Neural progenitor cell (in vitro differentiated cells): ENCODE measurements around the gene POLE. TPM values are rescaled to one million over a fixed set of nuclear protein-coding genes. Genes with fewer than 3 reads are reported as not detected.

Experiments
- DNase-seq: peaks from one replicate; pipeline ENCODE4 v3.0.0-alpha.2; 2016; ENCODE audit warnings: low spot score
- H2AFZ ChIP-seq: fragments of 200-600 bp; sonication (generic); replicated peaks from 2 replicates; pipeline ENCODE4 v1.6.1; 2016; ENCODE audit warnings: antibody characterized with exemption
- H3F3A ChIP-seq: fragments of 200-600 bp; sonication (generic); 2 replicates; pipeline ENCODE4 v1.6.1; 2016; ENCODE audit warnings: antibody characterized with exemption, low read depth
- H3K27ac ChIP-seq: fragments of 200-600 bp; sonication (generic); 2 replicates; pipeline ENCODE4 v1.5.1; 2016; ENCODE audit warnings: mild to moderate bottlenecking
- H3K27me3 ChIP-seq: fragments of 200-600 bp; sonication (generic); 2 replicates; pipeline ENCODE4 v1.6.1; 2016; ENCODE audit warnings: mild to moderate bottlenecking, moderate library complexity
- H3K36me3 ChIP-seq: fragments of 200-600 bp; sonication (generic); 2 replicates; pipeline ENCODE4 v1.5.1; 2016
- H3K4me1 ChIP-seq: fragments of 200-600 bp; sonication (generic); 2 replicates; pipeline ENCODE4 v1.6.1; 2016; ENCODE audit warnings: mixed run types
- H3K4me2 ChIP-seq: fragments of 200-600 bp; sonication (generic); 2 replicates; pipeline ENCODE4 v1.6.1; 2016
- H3K4me3 ChIP-seq: fragments of 200-600 bp; sonication (generic); 2 replicates; pipeline ENCODE4 v1.5.1; 2016
- H3K79me2 ChIP-seq: fragments of 200-600 bp; sonication (generic); 2 replicates; pipeline ENCODE4 v1.6.1; 2016; ENCODE audit warnings: low read depth
- H3K9ac ChIP-seq: fragments of 200-600 bp; sonication (generic); 2 replicates; pipeline ENCODE4 v1.6.1; 2016
- H3K9me3 ChIP-seq: fragments of 200-600 bp; sonication (generic); 2 replicates; pipeline ENCODE4 v1.5.1; 2016; ENCODE audit warnings: low read depth
- H4K20me1 ChIP-seq: fragments of 200-600 bp; sonication (generic); 2 replicates; pipeline ENCODE4 v1.6.1; 2016; ENCODE audit warnings: low read depth
- H3K27ac Mint-ChIP-seq: 3 replicates; pipeline ENCODE4 v1.8.0; 2021; ENCODE audit warnings: mixed read lengths
- H3K27me3 Mint-ChIP-seq: 2 replicates; pipeline ENCODE4 v1.8.0; 2022; ENCODE audit warnings: low read depth, mild to moderate bottlenecking, inconsistent platforms, moderate library complexity, mixed read lengths; ENCODE audit not compliant: insufficient read depth
- H3K36me3 Mint-ChIP-seq: 3 replicates; pipeline ENCODE4 v1.8.0; 2021; ENCODE audit warnings: mixed read lengths
- H3K4me1 Mint-ChIP-seq: 3 replicates; pipeline ENCODE4 v1.8.0; 2021; ENCODE audit warnings: mixed read lengths
- H3K4me3 Mint-ChIP-seq: 3 replicates; pipeline ENCODE4 v1.8.0; 2021; ENCODE audit warnings: mild to moderate bottlenecking, moderate library complexity, mixed read lengths
- H3K9me3 Mint-ChIP-seq: 3 replicates; pipeline ENCODE4 v1.8.0; 2020; ENCODE audit warnings: mixed read lengths
- CTCF ChIP-seq: fragments of 200-600 bp; sonication (generic); IDR thresholded peaks from 2 replicates; pipeline ENCODE4 v1.5.1; 2017; ENCODE audit warnings: antibody characterized with exemption, mild to moderate bottlenecking
- EZH2 ChIP-seq: fragments of 200-600 bp; sonication (generic); IDR thresholded peaks from 2 replicates; pipeline ENCODE4 v1.6.1; 2017; ENCODE audit warnings: antibody characterized with exemption, mild to moderate bottlenecking, moderate library complexity
- EZH2phosphoT487 ChIP-seq: fragments of 200-600 bp; sonication (generic); IDR thresholded peaks from 2 replicates; pipeline ENCODE4 v1.6.1; 2017; ENCODE audit warnings: antibody characterized with exemption
- total RNA-seq: library from RNA; depleted of rRNA; stranded (reverse); fragments of >200 nt; gene quantifications from 2 replicates; pipeline ENCODE4 v1.2.3, GENCODE V29; 2015; ENCODE audit warnings: low replicate concordance

The POLE gene
- total RNA-seq, 1 donor from 2014 or later: 46.8 TPM

DNA sequence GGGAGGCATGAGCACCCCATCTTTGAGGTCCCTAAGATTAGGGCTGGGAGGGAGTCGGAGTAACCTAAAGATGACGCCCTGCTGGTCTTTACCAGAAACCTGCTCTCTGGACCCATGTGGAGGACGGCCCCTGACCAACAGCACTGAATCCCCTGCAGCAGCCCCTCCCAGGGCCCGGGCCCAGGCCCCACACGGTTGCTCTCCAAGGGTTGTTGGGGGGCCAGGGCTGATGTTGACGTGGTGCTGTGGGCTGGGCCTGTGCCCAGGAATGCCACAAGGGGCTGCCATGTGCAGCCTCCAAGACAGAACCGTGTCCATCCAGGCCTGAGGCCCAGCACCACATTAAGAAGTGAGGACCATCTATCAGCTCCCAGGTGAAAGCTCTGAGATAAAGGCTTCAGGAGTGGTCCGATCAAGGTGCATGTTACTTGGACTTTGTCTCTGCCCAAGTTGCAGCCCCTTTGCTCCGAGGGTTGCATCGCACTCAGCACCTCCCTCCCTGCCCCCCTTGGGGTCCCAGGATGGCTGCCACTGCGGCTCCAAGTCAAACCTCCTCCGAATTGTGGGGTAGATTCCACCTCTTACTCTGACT lies 106.3 kb downstream of the POLE start:
- no peaks in the 10 kb centered on the region for H3K36me3 ChIP-seq

DNA sequence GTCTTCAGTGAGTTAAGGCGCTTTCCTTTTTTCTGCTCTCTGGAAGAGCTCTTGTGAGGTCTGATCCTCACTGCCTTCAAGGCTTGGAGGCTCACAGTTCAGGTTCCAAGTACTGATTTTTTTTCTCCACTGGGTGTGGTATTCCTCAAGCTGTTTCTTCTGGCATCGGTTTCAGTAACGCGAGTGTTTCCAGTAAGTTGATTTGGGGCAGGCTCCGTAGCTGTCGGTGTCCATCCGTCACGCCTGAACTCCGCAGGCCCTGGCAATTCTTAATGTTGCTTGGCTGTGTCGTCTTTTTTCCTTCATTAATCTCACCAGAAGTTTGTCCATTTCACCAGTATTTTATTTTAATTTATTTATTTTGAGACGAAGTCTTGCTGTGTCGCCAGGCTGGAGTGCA lies 107.4 kb downstream of the POLE start:
- Histone ChIP-seq H3K9ac (no peak overlapping the region), H3K4me1 (peaks cover 15% of the 10 kb centered on the region), H3K27me3 (peaks cover 47% of the 10 kb centered on the region), H4K20me1 (peaks cover 76% of the 10 kb centered on the region), H3K9me3 (no peaks in the 10 kb centered on the region), H3K36me3 (no peaks in the 10 kb centered on the region), H3K4me3 (no peak overlapping the region), H3F3A (peaks cover 24% of the 10 kb centered on the region), H2AFZ (no peak overlapping the region), H3K4me2 (no peak overlapping the region), H3K79me2 (no peaks in the 10 kb centered on the region), H3K27ac (no peak overlapping the region)
- Mint-ChIP-seq H3K27ac (no peak overlapping the region), H3K9me3 (no peaks in the 10 kb centered on the region), H3K4me1 (peaks cover 4% of the 10 kb centered on the region), H3K36me3 (peaks cover 10% of the 10 kb centered on the region), H3K27me3 (peaks cover 23% of the 10 kb centered on the region), H3K4me3 (no peak overlapping the region)
- DNase-seq: no peak
- no peak for TF ChIP-seq EZH2
- TF ChIP-seq CTCF: no peak
- TF ChIP-seq EZH2phosphoT487: no peak

More for the DNA sequence above, 106.3 kb downstream of the POLE start:
- H3K27me3 ChIP-seq: peaks cover 57% of the 10 kb centered on the region
- no peak for DNase-seq
- H2AFZ ChIP-seq: no peak overlapping the region
- Mint-ChIP-seq H3K27me3 (peaks cover 23% of the 10 kb centered on the region), H3K4me1 (peaks cover 4% of the 10 kb centered on the region), H3K4me3 (no peak overlapping the region), H3K36me3 (peaks cover 10% of the 10 kb centered on the region), H3K9me3 (no peaks in the 10 kb centered on the region), H3K27ac (no peak overlapping the region)
- H3F3A ChIP-seq: peaks cover 27% of the 10 kb centered on the region
- TF ChIP-seq CTCF (no peak), EZH2phosphoT487 (no peak), EZH2 (no peak)
- peaks cover 15% of the 10 kb centered on the region for H3K4me1 ChIP-seq
- H3K79me2 ChIP-seq: no peaks in the 10 kb centered on the region
- H4K20me1 ChIP-seq: peaks cover 80% of the 10 kb centered on the region
- no peaks in the 10 kb centered on the region for H3K9me3 ChIP-seq
- no peak overlapping the region for H3K4me2 ChIP-seq
- no peak overlapping the region for H3K4me3 ChIP-seq
- no peak overlapping the region for H3K9ac ChIP-seq
- H3K27ac ChIP-seq: no peak overlapping the region

DNA sequence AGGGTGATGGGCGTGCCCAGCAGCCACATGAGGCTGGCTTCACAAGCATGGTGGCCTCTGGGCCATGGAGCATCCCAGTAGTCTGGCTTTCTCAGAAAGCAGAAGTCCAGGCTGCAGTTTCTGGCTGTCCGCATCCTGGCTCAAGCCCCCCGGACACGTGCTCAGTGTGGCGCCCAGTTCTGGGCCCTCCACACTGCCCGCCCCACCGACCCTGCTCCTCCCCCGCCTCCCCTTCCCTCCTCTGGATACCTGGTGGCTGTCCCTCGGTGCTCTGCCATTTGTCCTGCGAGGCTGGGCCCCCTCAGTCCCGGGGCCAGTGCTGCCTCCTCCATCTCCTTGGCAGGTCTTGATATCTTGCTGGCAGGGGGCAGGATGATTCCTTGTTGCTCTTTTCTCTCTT lies 108.3 kb downstream of the POLE start:
- Histone ChIP-seq H3K9me3 (no peaks in the 10 kb centered on the region), H3K4me2 (no peak overlapping the region), H3K79me2 (no peaks in the 10 kb centered on the region), H3K9ac (no peak overlapping the region), H2AFZ (no peak overlapping the region), H3K27me3 (peaks cover 38% of the 10 kb centered on the region), H3K4me3 (no peak overlapping the region), H3K27ac (no peak overlapping the region), H3K4me1 (peaks cover 11% of the 10 kb centered on the region), H4K20me1 (peaks cover 75% of the 10 kb centered on the region), H3F3A (peaks cover 16% of the 10 kb centered on the region), H3K36me3 (no peaks in the 10 kb centered on the region)
- no peak overlapping the region for H3K4me3 Mint-ChIP-seq
- no peak for DNase-seq
- no peak overlapping the region for H3K27ac Mint-ChIP-seq
- H3K36me3 Mint-ChIP-seq: peaks cover 8% of the 10 kb centered on the region
- TF ChIP-seq EZH2 (no peak), EZH2phosphoT487 (no peak), CTCF (no peak)
- H3K9me3 Mint-ChIP-seq: no peaks in the 10 kb centered on the region
- H3K27me3 Mint-ChIP-seq: peaks cover 16% of the 10 kb centered on the region
- peaks cover 2% of the 10 kb centered on the region for H3K4me1 Mint-ChIP-seq
